Neural cell (in vitro differentiated cells): ENCODE results near the gene TTN. TPM values are rescaled to one million over a fixed set of nuclear protein-coding genes. Genes with fewer than 3 reads are reported as not detected.

Experiments used
- H2AFZ ChIP-seq: fragments of 200-600, 300-800 bp; sonication (generic), shearing (Covaris generic); 2 replicates; pipeline ENCODE4 v1.6.0; 2014; ENCODE audit warnings: low read depth, mild to moderate bottlenecking, antibody characterized with exemption, low read length, moderate library complexity
- H3F3A ChIP-seq: fragments of 200-600 bp; shearing (Covaris generic); 2 replicates; pipeline ENCODE4 v1.6.1; 2016; ENCODE audit warnings: mild to moderate bottlenecking, moderate library complexity, mixed read lengths, antibody characterized with exemption, low read length; ENCODE audit not compliant: insufficient read depth, poor library complexity, severe bottlenecking
- H3K27ac ChIP-seq: fragments of 200-600, 300-800 bp; sonication (generic), shearing (Covaris generic); 2 replicates; pipeline ENCODE4 v1.5.1; 2014; ENCODE audit warnings: mild to moderate bottlenecking, low read length, moderate library complexity
- H3K27me3 ChIP-seq: fragments of 300-800, 200-600 bp; sonication (generic), shearing (Covaris generic); 2 replicates; pipeline ENCODE4 v1.6.0; 2014; ENCODE audit warnings: mild to moderate bottlenecking, low read depth, low read length, moderate library complexity; ENCODE audit not compliant: insufficient read depth
- H3K36me3 ChIP-seq: fragments of 300-800, 200-600 bp; sonication (generic), shearing (Covaris generic); 2 replicates; pipeline ENCODE4 v1.5.1; 2014; ENCODE audit warnings: mild to moderate bottlenecking, antibody characterized with exemption, low read length, moderate library complexity; ENCODE audit not compliant: insufficient read depth
- H3K4me2 ChIP-seq: fragments of 300-800, 200-600 bp; sonication (generic), shearing (Covaris generic); 2 replicates; pipeline ENCODE4 v1.6.0; 2014; ENCODE audit warnings: mild to moderate bottlenecking, low read length
- H3K4me3 ChIP-seq: fragments of 300-800, 200-600 bp; sonication (generic), shearing (Covaris generic); 2 replicates; pipeline ENCODE4 v1.5.1; 2014; ENCODE audit warnings: mild to moderate bottlenecking, low read length, moderate library complexity
- H3K79me2 ChIP-seq: fragments of 200-600 bp; shearing (Covaris generic); replicated peaks from 2 replicates; pipeline ENCODE4 v1.6.0; 2014; ENCODE audit warnings: mild to moderate bottlenecking, low read length, moderate library complexity; ENCODE audit not compliant: insufficient read depth
- H3K9ac ChIP-seq: fragments of 300-800, 200-600 bp; sonication (generic), shearing (Covaris generic); 2 replicates; pipeline ENCODE4 v1.6.1; 2016; ENCODE audit warnings: mild to moderate bottlenecking, low read length, mixed read lengths
- H3K9me2 ChIP-seq: fragments of 200-600 bp; shearing (Covaris generic); 2 replicates; pipeline ENCODE4 v1.6.1; 2016; ENCODE audit warnings: mild to moderate bottlenecking, low read length, mixed read lengths; ENCODE audit not compliant: insufficient read depth
- H3K9me3 ChIP-seq: fragments of 200-600, 300-800 bp; sonication (generic), shearing (Covaris generic); 2 replicates; pipeline ENCODE4 v1.6.1; 2016; ENCODE audit warnings: mild to moderate bottlenecking, mixed run types, low read length, moderate library complexity, mixed read lengths
- H4K20me1 ChIP-seq: fragments of 200-600 bp; shearing (Covaris generic); 2 replicates; pipeline ENCODE4 v1.6.1; 2016; ENCODE audit warnings: mild to moderate bottlenecking, mixed run types; ENCODE audit not compliant: insufficient read depth
- EP300 ChIP-seq: fragments of 450-650 bp; conservative IDR thresholded peaks from 2 replicates; pipeline ENCODE4 v1.6.1; 2014; ENCODE audit warnings: antibody characterized with exemption, mild to moderate bottlenecking, moderate library complexity; ENCODE audit not compliant: poor library complexity, severe bottlenecking
- EZH2 ChIP-seq: fragments of 200-600, 300-800 bp; shearing (Covaris generic), sonication (generic); IDR thresholded peaks from 2 replicates; pipeline ENCODE4 v1.6.1; 2014; ENCODE audit warnings: antibody characterized with exemption, low read length, borderline replicate concordance, mild to moderate bottlenecking; ENCODE audit not compliant: insufficient read depth, poor library complexity, severe bottlenecking
- MXI1 ChIP-seq: fragments of 450-650 bp; conservative IDR thresholded peaks from 2 replicates; pipeline ENCODE4 v1.6.1; 2014; ENCODE audit warnings: antibody characterized with exemption, mild to moderate bottlenecking; ENCODE audit not compliant: poor library complexity, severe bottlenecking
- POLR2AphosphoS5 ChIP-seq: IDR thresholded peaks from 2 replicates; pipeline ENCODE4 v1.6.1; 2012
- RAD21 ChIP-seq: fragments of 450-650 bp; conservative IDR thresholded peaks from 2 replicates; pipeline ENCODE4 v1.6.1; 2014; ENCODE audit warnings: antibody characterized with exemption, mild to moderate bottlenecking, moderate library complexity
- SMC3 ChIP-seq: fragments of 450-650 bp; conservative IDR thresholded peaks from 2 replicates; pipeline ENCODE4 v1.6.1; 2014; ENCODE audit warnings: antibody characterized with exemption, mild to moderate bottlenecking, moderate library complexity; ENCODE audit not compliant: poor library complexity
- TAF1 ChIP-seq: IDR thresholded peaks from 2 replicates; pipeline ENCODE4 v1.6.1; 2012; ENCODE audit warnings: low read depth
- polyA plus RNA-seq: library from polyadenylated mRNA; depleted of rRNA; stranded (reverse); fragments of >200 nt; gene quantifications from 2 replicates; pipeline ENCODE4 v1.2.3, GENCODE V29; 2014
- TF ChIP-seq, protein P1 (sequence below): fragments of 450-650 bp; IDR thresholded peaks from 2 replicates; pipeline ENCODE4 v1.5.1; 2014; ENCODE audit warnings: antibody characterized with exemption, mild to moderate bottlenecking, moderate library complexity; ENCODE audit not compliant: poor library complexity, severe bottlenecking
- TF ChIP-seq, protein P2 (sequence below): IDR thresholded peaks from 2 replicates; pipeline ENCODE4 v1.6.1; 2012; ENCODE audit warnings: borderline replicate concordance

Gene TTN
- polyA plus RNA-seq, 1 donor from 2014 or later, result 0.10 TPM

DNA sequence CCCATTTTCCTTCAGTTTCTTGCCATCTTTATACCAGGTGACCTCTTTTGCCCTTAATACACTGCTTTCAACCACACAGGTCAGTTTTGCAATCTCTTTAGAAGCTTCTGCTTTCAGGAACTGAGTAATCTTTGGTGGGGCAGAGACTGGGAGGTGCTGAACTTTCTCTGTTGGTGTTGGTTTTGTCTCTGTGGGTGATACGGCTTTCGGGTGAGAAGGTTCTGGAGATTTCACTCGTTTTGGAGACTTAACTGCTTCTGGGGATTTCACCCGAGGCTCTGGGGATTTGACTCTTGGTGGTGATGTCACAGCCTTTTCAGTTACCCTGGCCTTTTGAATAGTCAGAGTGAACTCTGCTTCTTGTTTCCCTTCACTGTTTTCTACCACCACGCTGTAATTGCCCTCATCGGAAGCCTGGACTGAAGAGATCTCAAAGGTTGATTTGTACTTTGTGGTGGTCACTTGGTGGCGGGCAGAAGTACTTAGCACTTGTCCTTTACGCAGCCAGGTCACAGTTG lies 276.5 kb downstream of the TTN start:
- Histone ChIP-seq H3F3A (no peaks in the 10 kb centered on the region), H3K9ac (no peak overlapping the region), H4K20me1 (no peaks in the 10 kb centered on the region), H3K27me3 (no peaks in the 10 kb centered on the region), H3K36me3 (peaks cover 6% of the 10 kb centered on the region), H3K9me2 (no peaks in the 10 kb centered on the region), H3K4me2 (no peak overlapping the region), H3K9me3 (no peaks in the 10 kb centered on the region), H3K79me2 (no peaks in the 10 kb centered on the region), H3K27ac (no peak overlapping the region), H3K4me3 (no peak overlapping the region), H2AFZ (no peak overlapping the region)
- TF ChIP-seq EP300, result no peak
- no peak for TF ChIP-seq SMC3
- no peak for TF ChIP-seq TAF1
- no peak for TF ChIP-seq POLR2AphosphoS5
- TF ChIP-seq, protein P1, sequence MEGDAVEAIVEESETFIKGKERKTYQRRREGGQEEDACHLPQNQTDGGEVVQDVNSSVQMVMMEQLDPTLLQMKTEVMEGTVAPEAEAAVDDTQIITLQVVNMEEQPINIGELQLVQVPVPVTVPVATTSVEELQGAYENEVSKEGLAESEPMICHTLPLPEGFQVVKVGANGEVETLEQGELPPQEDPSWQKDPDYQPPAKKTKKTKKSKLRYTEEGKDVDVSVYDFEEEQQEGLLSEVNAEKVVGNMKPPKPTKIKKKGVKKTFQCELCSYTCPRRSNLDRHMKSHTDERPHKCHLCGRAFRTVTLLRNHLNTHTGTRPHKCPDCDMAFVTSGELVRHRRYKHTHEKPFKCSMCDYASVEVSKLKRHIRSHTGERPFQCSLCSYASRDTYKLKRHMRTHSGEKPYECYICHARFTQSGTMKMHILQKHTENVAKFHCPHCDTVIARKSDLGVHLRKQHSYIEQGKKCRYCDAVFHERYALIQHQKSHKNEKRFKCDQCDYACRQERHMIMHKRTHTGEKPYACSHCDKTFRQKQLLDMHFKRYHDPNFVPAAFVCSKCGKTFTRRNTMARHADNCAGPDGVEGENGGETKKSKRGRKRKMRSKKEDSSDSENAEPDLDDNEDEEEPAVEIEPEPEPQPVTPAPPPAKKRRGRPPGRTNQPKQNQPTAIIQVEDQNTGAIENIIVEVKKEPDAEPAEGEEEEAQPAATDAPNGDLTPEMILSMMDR, result no peak
- TF ChIP-seq, protein P2, sequence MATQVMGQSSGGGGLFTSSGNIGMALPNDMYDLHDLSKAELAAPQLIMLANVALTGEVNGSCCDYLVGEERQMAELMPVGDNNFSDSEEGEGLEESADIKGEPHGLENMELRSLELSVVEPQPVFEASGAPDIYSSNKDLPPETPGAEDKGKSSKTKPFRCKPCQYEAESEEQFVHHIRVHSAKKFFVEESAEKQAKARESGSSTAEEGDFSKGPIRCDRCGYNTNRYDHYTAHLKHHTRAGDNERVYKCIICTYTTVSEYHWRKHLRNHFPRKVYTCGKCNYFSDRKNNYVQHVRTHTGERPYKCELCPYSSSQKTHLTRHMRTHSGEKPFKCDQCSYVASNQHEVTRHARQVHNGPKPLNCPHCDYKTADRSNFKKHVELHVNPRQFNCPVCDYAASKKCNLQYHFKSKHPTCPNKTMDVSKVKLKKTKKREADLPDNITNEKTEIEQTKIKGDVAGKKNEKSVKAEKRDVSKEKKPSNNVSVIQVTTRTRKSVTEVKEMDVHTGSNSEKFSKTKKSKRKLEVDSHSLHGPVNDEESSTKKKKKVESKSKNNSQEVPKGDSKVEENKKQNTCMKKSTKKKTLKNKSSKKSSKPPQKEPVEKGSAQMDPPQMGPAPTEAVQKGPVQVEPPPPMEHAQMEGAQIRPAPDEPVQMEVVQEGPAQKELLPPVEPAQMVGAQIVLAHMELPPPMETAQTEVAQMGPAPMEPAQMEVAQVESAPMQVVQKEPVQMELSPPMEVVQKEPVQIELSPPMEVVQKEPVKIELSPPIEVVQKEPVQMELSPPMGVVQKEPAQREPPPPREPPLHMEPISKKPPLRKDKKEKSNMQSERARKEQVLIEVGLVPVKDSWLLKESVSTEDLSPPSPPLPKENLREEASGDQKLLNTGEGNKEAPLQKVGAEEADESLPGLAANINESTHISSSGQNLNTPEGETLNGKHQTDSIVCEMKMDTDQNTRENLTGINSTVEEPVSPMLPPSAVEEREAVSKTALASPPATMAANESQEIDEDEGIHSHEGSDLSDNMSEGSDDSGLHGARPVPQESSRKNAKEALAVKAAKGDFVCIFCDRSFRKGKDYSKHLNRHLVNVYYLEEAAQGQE, result no peak
- TF ChIP-seq RAD21, result no peak
- TF ChIP-seq MXI1, result no peak
- TF ChIP-seq EZH2, result no peak

DNA sequence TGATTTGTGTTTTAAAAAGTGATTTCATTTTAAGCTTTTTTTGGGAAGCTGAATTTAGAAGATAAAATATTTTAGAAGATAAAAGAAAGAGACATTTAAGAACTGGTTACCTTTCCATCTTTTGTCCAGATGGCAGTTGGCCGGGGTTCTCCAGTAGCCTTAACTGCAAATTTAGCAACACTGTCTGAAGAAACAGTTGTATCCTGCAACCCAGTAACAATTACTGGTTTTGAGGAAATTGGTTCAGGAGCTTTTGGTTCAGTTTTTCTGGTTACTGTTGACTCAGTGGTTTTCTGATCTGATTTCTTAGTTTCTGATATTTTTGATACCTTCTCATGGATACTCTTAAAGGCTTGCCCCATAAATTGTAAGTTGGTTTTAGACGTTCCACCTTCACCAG lies 277.1 kb downstream of the TTN start:
- no peak overlapping the region for H3K9ac ChIP-seq
- no peaks in the 10 kb centered on the region for H3F3A ChIP-seq
- H3K27me3 ChIP-seq, result no peaks in the 10 kb centered on the region
- TF ChIP-seq, protein P1, result no peak
- TF ChIP-seq EZH2, result no peak
- TF ChIP-seq TAF1, result no peak
- TF ChIP-seq, protein P2, result no peak
- TF ChIP-seq MXI1, result no peak
- TF ChIP-seq SMC3, result no peak
- TF ChIP-seq RAD21, result no peak
- TF ChIP-seq POLR2AphosphoS5, result no peak
- TF ChIP-seq EP300, result no peak
- no peak overlapping the region for H3K27ac ChIP-seq
- H3K9me2 ChIP-seq, result no peaks in the 10 kb centered on the region
- no peak overlapping the region for H3K4me3 ChIP-seq
- no peaks in the 10 kb centered on the region for H4K20me1 ChIP-seq
- peaks cover 6% of the 10 kb centered on the region for H3K36me3 ChIP-seq
- no peaks in the 10 kb centered on the region for H3K79me2 ChIP-seq
- H2AFZ ChIP-seq, result no peak overlapping the region
- H3K9me3 ChIP-seq, result no peaks in the 10 kb centered on the region
- no peak overlapping the region for H3K4me2 ChIP-seq
